Measurements from ENCODE around the gene NELL1.

GRCh38 chr11:20980736-20981135 lies 311.4 kb downstream of the NELL1 start:
- TF ChIP-seq POLR2AphosphoS5 (IDR thresholded peaks at IDR 0.05; ENCODE audit: low read depth, low read length) = no peak
- no peak for TF ChIP-seq TAF1 (IDR thresholded peaks at IDR 0.05; ENCODE audit: borderline replicate concordance, insufficient read depth, low read length)
